SK-N-SH treated with all-trans-retinoic acid at 6 μM for 48 hours (cell line): ENCODE results near the gene CLINT1.

Source experiments
- ATAC-seq: fragments of 200-7000 bp; cut with Tn5 transposase; 3 replicates; pipeline ENCODE4 v1.9.1; 2020; ENCODE audit warnings: mild to moderate bottlenecking, moderate library complexity
- ARNTL ChIP-seq: fragments of 450-650 bp; formaldehyde crosslinking; IDR thresholded peaks from 2 replicates; pipeline ENCODE4 v1.5.0; 2020; ENCODE audit warnings: low read depth, mild to moderate bottlenecking, moderate library complexity, borderline replicate concordance
- BACH2 ChIP-seq: fragments of 250-450 bp; sonication (Bioruptor Pico); IDR thresholded peaks from 2 replicates; pipeline ENCODE4 v1.9.0; 2021; ENCODE audit warnings: mild to moderate bottlenecking, borderline replicate concordance
- CSDC2 ChIP-seq: fragments of 250-450 bp; sonication (Bioruptor Pico); IDR thresholded peaks from 2 replicates; pipeline ENCODE4 v1.5.0; 2020; ENCODE audit warnings: mild to moderate bottlenecking, moderate library complexity
- CSRNP3 ChIP-seq: fragments of 250-450 bp; sonication (Bioruptor Pico); IDR thresholded peaks from 2 replicates; pipeline ENCODE4 v1.5.1; 2021; ENCODE audit warnings: mild to moderate bottlenecking, moderate library complexity
- GLIS3 ChIP-seq: fragments of 250-450 bp; sonication (Bioruptor Pico); IDR thresholded peaks from 2 replicates; pipeline ENCODE4 v1.5.0; 2020; ENCODE audit warnings: mild to moderate bottlenecking, moderate library complexity
- ISL1 ChIP-seq: fragments of 250-450 bp; sonication (Bioruptor Pico); IDR thresholded peaks from 2 replicates; pipeline ENCODE4 v2.1.2; 2022; ENCODE audit warnings: mild to moderate bottlenecking, moderate library complexity
- OSR1 ChIP-seq: fragments of 250-450 bp; sonication (Bioruptor Pico); IDR thresholded peaks from 2 replicates; pipeline ENCODE4 v1.8.0; 2022; ENCODE audit warnings: moderate library complexity, mild to moderate bottlenecking, inconsistent platforms
- PATZ1 ChIP-seq: fragments of 250-450 bp; sonication (Bioruptor Pico); IDR thresholded peaks from 2 replicates; pipeline ENCODE4 v1.8.0; 2020; ENCODE audit warnings: mild to moderate bottlenecking, moderate library complexity, borderline replicate concordance
- POU6F1 ChIP-seq: fragments of 250-450 bp; sonication (Bioruptor Pico); IDR thresholded peaks from 2 replicates; pipeline ENCODE4 v1.8.0; 2021; ENCODE audit warnings: low read depth, mild to moderate bottlenecking, moderate library complexity, borderline replicate concordance
- PPARA ChIP-seq: fragments of 250-450 bp; sonication (Bioruptor Pico); IDR thresholded peaks from 2 replicates; pipeline ENCODE4 v1.5.0; 2020; ENCODE audit warnings: mild to moderate bottlenecking, borderline replicate concordance
- RARB ChIP-seq: fragments of 250-450 bp; sonication (Bioruptor Pico); IDR thresholded peaks from 2 replicates; pipeline ENCODE4 v1.8.0; 2021; ENCODE audit warnings: mild to moderate bottlenecking, moderate library complexity
- SNAI2 ChIP-seq: fragments of 250-450 bp; sonication (Bioruptor Pico); IDR thresholded peaks from 2 replicates; pipeline ENCODE4 v1.5.0; 2020; ENCODE audit warnings: mild to moderate bottlenecking, moderate library complexity
- TCF4 ChIP-seq: fragments of 250-450 bp; sonication (Bioruptor Pico); IDR thresholded peaks from 2 replicates; pipeline ENCODE4 v1.8.0; 2021; ENCODE audit warnings: mild to moderate bottlenecking, moderate library complexity, borderline replicate concordance
- TSHZ2 ChIP-seq: fragments of 250-450 bp; sonication (Bioruptor Pico); IDR thresholded peaks from 2 replicates; pipeline ENCODE4 v1.5.0; 2020; ENCODE audit warnings: mild to moderate bottlenecking, moderate library complexity
- ZC3H10 ChIP-seq: fragments of 250-450 bp; sonication (Bioruptor Pico); IDR thresholded peaks from 2 replicates; pipeline ENCODE4 v1.5.1; 2021; ENCODE audit warnings: mild to moderate bottlenecking, moderate library complexity
- ZFP3 ChIP-seq: fragments of 250-450 bp; sonication (Bioruptor Pico); IDR thresholded peaks from 2 replicates; pipeline ENCODE4 v1.5.0; 2020; ENCODE audit warnings: mild to moderate bottlenecking, moderate library complexity
- ZFP30 ChIP-seq: fragments of 450-650 bp; formaldehyde crosslinking; IDR thresholded peaks from 2 replicates; pipeline ENCODE4 v1.5.0; 2022; ENCODE audit warnings: mild to moderate bottlenecking, moderate library complexity
- ZNF565 ChIP-seq: fragments of 450-650 bp; formaldehyde crosslinking; conservative IDR thresholded peaks from 2 replicates; pipeline ENCODE4 v1.5.0; 2020; ENCODE audit warnings: low read depth, mild to moderate bottlenecking, moderate library complexity
- ZNF70 ChIP-seq: fragments of 450-650 bp; formaldehyde crosslinking; IDR thresholded peaks from 2 replicates; pipeline ENCODE4 v1.5.0; 2020; ENCODE audit warnings: mild to moderate bottlenecking, moderate library complexity
- ZNF8 ChIP-seq: fragments of 450-650 bp; formaldehyde crosslinking; IDR thresholded peaks from 2 replicates; pipeline ENCODE4 v1.5.0; 2020; ENCODE audit warnings: mild to moderate bottlenecking, moderate library complexity

The CLINT1 gene

GRCh38 chr5:157836121-157836753 lies 22.7 kb downstream of the CLINT1 start:
- no peak for ATAC-seq
- TF ChIP-seq PPARA (CRISPR knock-in tag) (no peak), ISL1 (CRISPR knock-in tag) (no peak), TSHZ2 (CRISPR knock-in tag) (no peak), ZNF565 (CRISPR knock-in tag) (no peak), ARNTL (CRISPR knock-in tag) (no peak), ZC3H10 (CRISPR knock-in tag) (no peak), TCF4 (CRISPR knock-in tag) (no peak), ZFP30 (CRISPR knock-in tag) (no peak), RARB (no peak), PATZ1 (CRISPR knock-in tag) (no peak), BACH2 (no peak), GLIS3 (CRISPR knock-in tag) (no peak), CSRNP3 (CRISPR knock-in tag) (no peak)
- TF ChIP-seq, all 23 proteins: peak for 0

GRCh38 chr5:157835041-157835440 lies 23.9 kb downstream of the CLINT1 start:
- TF ChIP-seq ZFP30 (CRISPR knock-in tag) (no peak), RARB (no peak), BACH2 (no peak), POU6F1 (no peak)
- TF ChIP-seq, all 23 proteins: peak for 0
- ATAC-seq: no peak

GRCh38 chr5:157828944-157829639 lies 29.9 kb downstream of the CLINT1 start:
- TF ChIP-seq PATZ1 (CRISPR knock-in tag): no peak
- TF ChIP-seq ZNF8 (CRISPR knock-in tag): no peak
- TF ChIP-seq ZNF70 (CRISPR knock-in tag): no peak
- TF ChIP-seq CSDC2: no peak
- no peak for TF ChIP-seq TSHZ2 (CRISPR knock-in tag)
- TF ChIP-seq ISL1 (CRISPR knock-in tag): no peak
- no peak for TF ChIP-seq SNAI2 (CRISPR knock-in tag)
- no peak for TF ChIP-seq RARB
- no peak for TF ChIP-seq ZFP3 (CRISPR knock-in tag)
- TF ChIP-seq OSR1: no peak
- no peak for TF ChIP-seq PPARA (CRISPR knock-in tag)
- no peak for TF ChIP-seq CSRNP3 (CRISPR knock-in tag)
- TF ChIP-seq TCF4 (CRISPR knock-in tag): no peak
- TF ChIP-seq BACH2: no peak
- ATAC-seq: peak; percentile 77
